Measurements from ENCODE around the gene TRIM3.
A peak's percentile ranks its signal among the peaks of the same experiment; 100 is the strongest.

The TRIM3 gene

GRCh38 chr11:6472934-6473333, 807 bp downstream of the TRIM3 start:
- H3K4me3 ChIP-seq (ENCODE audit: control insufficient read depth in 1 of 7, extremely low read depth in 1 of 7, insufficient read depth in 4 of 7, low read depth in 2 of 7, low read length in 6 of 7): peak overlapping the region in 6 of 7 experiments; percentile 9 to 91 (median 34)
- no CpG with 5 or more reads among the region's 1 CpG for WGBS (ENCODE audit: insufficient coverage)
- peaks cover 4 to 16% (median 12%) of the 10 kb centered on the region in 4 experiments for H3K36me3 ChIP-seq (ENCODE audit: control insufficient read depth in 4 of 4, insufficient read depth in 4 of 4, low read length in 3 of 4)
- no peak overlapping the region for H3K27ac ChIP-seq (ENCODE audit: insufficient read depth in 1 of 2, low read depth in 1 of 2, low read length in 2 of 2, poor library complexity in 1 of 2, severe bottlenecking in 2 of 2)
- H3K4me1 ChIP-seq (ENCODE audit: control extremely low read depth in 1 of 4, control insufficient read depth in 4 of 4, insufficient read depth in 4 of 4, low read length in 3 of 4): peaks cover 10 to 43% (median 32%) of the 10 kb centered on the region in 4 experiments
- ChIA-PET CTCF (interaction anchor here (1.7 to 4.0 kb wide), 3 partner anchors 30 to 94 kb away, joined by 3 to 13 read pairs (median 9); no protein-coding TSS in a partner anchor), POLR2A (no interaction called here)
- no peak for DNase-seq
- no peaks in the 10 kb centered on the region for H3K9me3 ChIP-seq (ENCODE audit: control extremely low read depth in 1 of 5, control insufficient read depth in 4 of 5, insufficient read depth in 2 of 5, low read depth in 1 of 5, low read length in 4 of 5)
- no peaks in the 10 kb centered on the region for H3K27me3 ChIP-seq (replicated peaks in 2 of 5; ENCODE audit: control insufficient read depth in 4 of 5, insufficient read depth in 5 of 5, low read length in 4 of 5)

- no peak for DNase-seq
- 100% methylated on average over 1 of the region's 1 CpG for WGBS (ENCODE audit: insufficient coverage)
Observed at GRCh38 chr11:6469599-6469998, 4.1 kb downstream of the TRIM3 start.

GRCh38 chr11:6468712-6469495, 4.8 kb downstream of the TRIM3 start:
- peak; percentile 88 to 94 (median 91) for DNase-seq
- H3K36me3 ChIP-seq (ENCODE audit: control insufficient read depth in 4 of 4, insufficient read depth in 4 of 4, low read length in 3 of 4): peaks cover 0 to 11% (median 0%) of the 10 kb centered on the region in 4 experiments
- H3K4me1 ChIP-seq (ENCODE audit: control extremely low read depth in 1 of 4, control insufficient read depth in 4 of 4, insufficient read depth in 4 of 4, low read length in 3 of 4): peaks cover 10 to 37% (median 27%) of the 10 kb centered on the region in 4 experiments
- peak overlapping the region in 3 of 7 experiments; percentile 2 to 43 (median 30) for H3K4me3 ChIP-seq (ENCODE audit: control insufficient read depth in 1 of 7, extremely low read depth in 1 of 7, insufficient read depth in 4 of 7, low read depth in 2 of 7, low read length in 6 of 7)
- no peaks in the 10 kb centered on the region for H3K27me3 ChIP-seq (replicated peaks in 2 of 5; ENCODE audit: control insufficient read depth in 4 of 5, insufficient read depth in 5 of 5, low read length in 4 of 5)
- 23% methylated on average over 5 of the region's 6 CpGs for WGBS (ENCODE audit: insufficient coverage)
- H3K9me3 ChIP-seq (ENCODE audit: control extremely low read depth in 1 of 5, control insufficient read depth in 4 of 5, insufficient read depth in 2 of 5, low read depth in 1 of 5, low read length in 4 of 5): no peaks in the 10 kb centered on the region
- POLR2A ChIA-PET: interaction anchor here (1.4 to 1.5 kb wide), 2 partner anchors 13 to 81 kb away, joined by 4 to 5 read pairs; partner anchors contain the start of genes ARFIP2 and TIMM10B
- no peak overlapping the region for H3K27ac ChIP-seq (ENCODE audit: insufficient read depth in 1 of 2, low read depth in 1 of 2, low read length in 2 of 2, poor library complexity in 1 of 2, severe bottlenecking in 2 of 2)
- CTCF ChIA-PET: interaction anchor here (0.6 to 1.8 kb wide), 4 partner anchors 14 to 90 kb away, joined by 3 to 5 read pairs (median 4); no protein-coding TSS in a partner anchor

More at GRCh38 chr11:6469599-6469998, 4.1 kb downstream of the TRIM3 start:
- CTCF ChIA-PET: interaction anchor here (0.6 to 1.8 kb wide), 3 partner anchors 23 to 91 kb away, joined by 3 to 5 read pairs (median 3); no protein-coding TSS in a partner anchor
- Histone ChIP-seq H3K27ac (ENCODE audit: insufficient read depth in 1 of 2, low read depth in 1 of 2, low read length in 2 of 2, poor library complexity in 1 of 2, severe bottlenecking in 2 of 2) (no peak overlapping the region), H3K4me3 (ENCODE audit: control insufficient read depth in 1 of 7, extremely low read depth in 1 of 7, insufficient read depth in 4 of 7, low read depth in 2 of 7, low read length in 6 of 7) (peak overlapping the region in 3 of 7 experiments; percentile 2 to 43 (median 30)), H3K27me3 (replicated peaks in 2 of 5; ENCODE audit: control insufficient read depth in 4 of 5, insufficient read depth in 5 of 5, low read length in 4 of 5) (no peaks in the 10 kb centered on the region), H3K36me3 (ENCODE audit: control insufficient read depth in 4 of 4, insufficient read depth in 4 of 4, low read length in 3 of 4) (peaks cover 0 to 5% (median 0%) of the 10 kb centered on the region in 4 experiments), H3K9me3 (ENCODE audit: control extremely low read depth in 1 of 5, control insufficient read depth in 4 of 5, insufficient read depth in 2 of 5, low read depth in 1 of 5, low read length in 4 of 5) (no peaks in the 10 kb centered on the region), H3K4me1 (ENCODE audit: control extremely low read depth in 1 of 4, control insufficient read depth in 4 of 4, insufficient read depth in 4 of 4, low read length in 3 of 4) (peaks cover 10 to 43% (median 32%) of the 10 kb centered on the region in 4 experiments)
- POLR2A ChIA-PET: interaction anchor here (1.4 to 1.5 kb wide), 2 partner anchors 12 to 81 kb away, joined by 4 to 5 read pairs; partner anchors contain the start of genes ARFIP2 and TIMM10B

- ChIA-PET POLR2A (no interaction called here), CTCF (no interaction called here)
- H3K36me3 ChIP-seq (ENCODE audit: control insufficient read depth in 4 of 4, insufficient read depth in 4 of 4, low read length in 3 of 4): peaks cover 2 to 43% (median 22%) of the 10 kb centered on the region in 4 experiments
- no peak overlapping the region for H3K27ac ChIP-seq (ENCODE audit: insufficient read depth in 1 of 2, low read depth in 1 of 2, low read length in 2 of 2, poor library complexity in 1 of 2, severe bottlenecking in 2 of 2)
- no peak for DNase-seq
- H3K4me1 ChIP-seq (ENCODE audit: control extremely low read depth in 1 of 4, control insufficient read depth in 4 of 4, insufficient read depth in 4 of 4, low read length in 3 of 4): no peaks in the 10 kb centered on the region
- no peaks in the 10 kb centered on the region for H3K9me3 ChIP-seq (ENCODE audit: control extremely low read depth in 1 of 5, control insufficient read depth in 4 of 5, insufficient read depth in 2 of 5, low read depth in 1 of 5, low read length in 4 of 5)
- WGBS (ENCODE audit: insufficient coverage): 100% methylated on average over 1 of the region's 1 CpG
- no peak overlapping the region for H3K4me3 ChIP-seq (ENCODE audit: control insufficient read depth in 1 of 7, extremely low read depth in 1 of 7, insufficient read depth in 4 of 7, low read depth in 2 of 7, low read length in 6 of 7)
- no peaks in the 10 kb centered on the region for H3K27me3 ChIP-seq (replicated peaks in 2 of 5; ENCODE audit: control insufficient read depth in 4 of 5, insufficient read depth in 5 of 5, low read length in 4 of 5)
Observed at GRCh38 chr11:6459099-6459450, 14.7 kb downstream of the TRIM3 start.

- H3K36me3 ChIP-seq (ENCODE audit: control insufficient read depth in 4 of 4, insufficient read depth in 4 of 4, low read length in 3 of 4): peaks cover 2 to 40% (median 20%) of the 10 kb centered on the region in 4 experiments
- WGBS (ENCODE audit: insufficient coverage): 92% methylated on average over 2 of the region's 2 CpGs
- H3K9me3 ChIP-seq (ENCODE audit: control extremely low read depth in 1 of 5, control insufficient read depth in 4 of 5, insufficient read depth in 2 of 5, low read depth in 1 of 5, low read length in 4 of 5): no peaks in the 10 kb centered on the region
- no peaks in the 10 kb centered on the region for H3K4me1 ChIP-seq (ENCODE audit: control extremely low read depth in 1 of 4, control insufficient read depth in 4 of 4, insufficient read depth in 4 of 4, low read length in 3 of 4)
- no peak overlapping the region for H3K27ac ChIP-seq (ENCODE audit: insufficient read depth in 1 of 2, low read depth in 1 of 2, low read length in 2 of 2, poor library complexity in 1 of 2, severe bottlenecking in 2 of 2)
- H3K27me3 ChIP-seq (replicated peaks in 2 of 5; ENCODE audit: control insufficient read depth in 4 of 5, insufficient read depth in 5 of 5, low read length in 4 of 5): no peaks in the 10 kb centered on the region
- no peak overlapping the region for H3K4me3 ChIP-seq (ENCODE audit: control insufficient read depth in 1 of 7, extremely low read depth in 1 of 7, insufficient read depth in 4 of 7, low read depth in 2 of 7, low read length in 6 of 7)
- no peak for DNase-seq
- ChIA-PET CTCF (no interaction called here), POLR2A (no interaction called here)
Observed at GRCh38 chr11:6458352-6459098, 15.2 kb downstream of the TRIM3 start.

- POLR2A ChIA-PET: no interaction called here
- Histone ChIP-seq H3K27me3 (replicated peaks in 2 of 5; ENCODE audit: control insufficient read depth in 4 of 5, insufficient read depth in 5 of 5, low read length in 4 of 5) (no peaks in the 10 kb centered on the region), H3K27ac (ENCODE audit: insufficient read depth in 1 of 2, low read depth in 1 of 2, low read length in 2 of 2, poor library complexity in 1 of 2, severe bottlenecking in 2 of 2) (no peak overlapping the region), H3K9me3 (ENCODE audit: control extremely low read depth in 1 of 5, control insufficient read depth in 4 of 5, insufficient read depth in 2 of 5, low read depth in 1 of 5, low read length in 4 of 5) (no peaks in the 10 kb centered on the region), H3K36me3 (ENCODE audit: control insufficient read depth in 4 of 4, insufficient read depth in 4 of 4, low read length in 3 of 4) (peaks cover 2 to 41% (median 20%) of the 10 kb centered on the region in 4 experiments), H3K4me3 (ENCODE audit: control insufficient read depth in 1 of 7, extremely low read depth in 1 of 7, insufficient read depth in 4 of 7, low read depth in 2 of 7, low read length in 6 of 7) (no peak overlapping the region), H3K4me1 (ENCODE audit: control extremely low read depth in 1 of 4, control insufficient read depth in 4 of 4, insufficient read depth in 4 of 4, low read length in 3 of 4) (no peaks in the 10 kb centered on the region)
- DNase-seq: no peak
- CTCF ChIA-PET: interaction anchor here (1.2 kb wide), 1 partner anchor 79 kb away, joined by 3 read pairs; no protein-coding TSS in a partner anchor
- WGBS (ENCODE audit: insufficient coverage): 96% methylated on average over 25 of the region's 26 CpGs
Observed at GRCh38 chr11:6457581-6458320, 16.0 kb downstream of the TRIM3 start.
